Left forelimb (tissue), 1 donor: ENCODE measurements around the gene NR1H3.

Experiments used
- DNase-seq: peaks from one replicate; pipeline ENCODE4 v3.0.0-alpha.2; 2018; ENCODE audit warnings: low spot score

NR1H3 gene

DNA sequence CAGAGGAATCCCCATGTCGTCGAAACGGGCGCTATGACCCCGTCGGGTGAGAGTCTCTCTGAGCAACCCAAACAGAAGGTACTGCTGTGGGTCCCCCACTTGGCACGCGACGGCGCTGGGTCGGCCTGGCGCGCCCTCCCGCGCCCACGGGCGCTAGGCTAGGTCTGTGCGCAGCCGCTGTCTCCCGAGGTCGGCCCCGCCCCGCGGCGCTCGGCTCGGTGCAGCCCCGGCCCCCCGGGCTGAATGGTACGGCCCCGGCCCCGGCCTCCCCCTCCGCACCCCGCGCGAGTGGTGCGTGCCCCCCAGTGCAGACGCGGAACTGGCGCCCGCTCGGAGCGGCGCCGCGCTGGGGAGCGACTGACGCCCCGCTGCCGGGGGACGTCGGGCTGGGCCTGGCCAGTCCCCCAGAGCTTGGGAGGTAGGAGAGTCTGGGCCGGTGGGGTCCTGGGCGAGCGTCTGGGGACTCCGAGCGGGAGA, 12.1 kb downstream of the NR1H3 start, which contains the start of gene MADD:
MADD (plus strand) TSS at position 305 of the 477 bp plus-strand sequence.
- peak; percentile 89 for DNase-seq

DNA sequence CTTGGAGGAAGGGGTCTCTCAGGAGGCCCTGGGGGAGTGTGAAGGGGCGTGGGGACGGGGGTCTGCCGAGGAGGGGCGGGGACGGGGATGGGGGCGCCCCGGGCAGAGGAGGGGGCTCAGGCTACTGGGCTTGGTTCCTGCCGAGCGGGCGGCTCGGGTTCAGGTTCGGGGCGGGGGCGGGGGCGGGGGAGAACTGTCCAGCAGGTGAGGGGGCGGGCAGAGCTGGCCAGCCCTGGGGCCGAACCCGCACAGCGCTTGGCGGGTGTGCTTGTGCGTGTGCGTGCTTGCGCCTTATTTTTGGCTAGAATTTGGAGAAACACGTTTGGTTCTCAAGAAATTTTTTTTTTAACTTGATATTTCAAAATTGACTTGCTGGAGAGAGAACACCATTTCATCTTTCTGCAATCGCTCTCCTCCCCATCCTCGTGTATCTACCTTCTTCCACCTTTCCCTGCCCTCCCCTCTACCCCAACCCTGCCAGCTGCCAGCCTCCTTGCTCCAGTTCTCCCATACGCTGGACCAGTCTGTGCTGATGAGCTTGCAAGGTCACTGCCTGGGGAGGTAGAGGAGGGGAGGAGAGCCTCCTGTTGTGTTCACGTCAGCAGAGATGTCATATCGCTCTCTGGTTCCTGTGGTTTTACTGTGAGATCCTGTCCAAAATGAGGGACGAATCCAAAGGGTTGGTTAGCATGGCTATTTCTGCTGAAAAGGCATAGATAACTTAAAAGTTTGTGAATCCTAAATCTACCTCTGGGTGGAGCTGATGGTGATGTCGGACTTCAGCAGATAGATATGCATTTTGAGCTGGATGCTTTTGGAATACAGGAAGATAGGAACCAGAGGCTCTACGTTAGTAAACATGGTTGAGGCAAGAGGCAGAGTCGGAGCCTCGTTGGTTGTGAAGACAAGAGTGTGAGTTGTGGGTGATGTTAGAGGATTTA, 12.8 kb downstream of the NR1H3 start:
- no peak for DNase-seq

DNA sequence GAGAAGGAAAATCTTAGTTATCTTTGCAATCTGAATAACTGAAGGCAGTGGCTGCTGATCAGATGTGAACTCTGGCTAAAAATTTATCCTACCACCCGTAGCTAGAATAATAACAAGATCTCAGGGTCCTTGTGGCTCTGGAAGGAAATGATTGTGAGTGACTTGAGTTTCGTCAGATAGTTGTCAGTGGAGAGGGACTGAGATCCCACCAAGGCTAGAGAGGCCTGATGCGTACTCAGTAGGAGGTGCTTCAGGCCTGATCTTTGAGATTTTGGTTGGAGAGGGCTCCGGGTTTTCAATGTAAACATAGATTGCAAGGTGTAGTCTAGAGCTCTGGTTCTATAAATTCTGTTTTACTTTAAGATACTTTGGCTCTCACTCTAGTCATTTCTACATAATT, 13.5 kb downstream of the NR1H3 start:
- no peak for DNase-seq

DNA sequence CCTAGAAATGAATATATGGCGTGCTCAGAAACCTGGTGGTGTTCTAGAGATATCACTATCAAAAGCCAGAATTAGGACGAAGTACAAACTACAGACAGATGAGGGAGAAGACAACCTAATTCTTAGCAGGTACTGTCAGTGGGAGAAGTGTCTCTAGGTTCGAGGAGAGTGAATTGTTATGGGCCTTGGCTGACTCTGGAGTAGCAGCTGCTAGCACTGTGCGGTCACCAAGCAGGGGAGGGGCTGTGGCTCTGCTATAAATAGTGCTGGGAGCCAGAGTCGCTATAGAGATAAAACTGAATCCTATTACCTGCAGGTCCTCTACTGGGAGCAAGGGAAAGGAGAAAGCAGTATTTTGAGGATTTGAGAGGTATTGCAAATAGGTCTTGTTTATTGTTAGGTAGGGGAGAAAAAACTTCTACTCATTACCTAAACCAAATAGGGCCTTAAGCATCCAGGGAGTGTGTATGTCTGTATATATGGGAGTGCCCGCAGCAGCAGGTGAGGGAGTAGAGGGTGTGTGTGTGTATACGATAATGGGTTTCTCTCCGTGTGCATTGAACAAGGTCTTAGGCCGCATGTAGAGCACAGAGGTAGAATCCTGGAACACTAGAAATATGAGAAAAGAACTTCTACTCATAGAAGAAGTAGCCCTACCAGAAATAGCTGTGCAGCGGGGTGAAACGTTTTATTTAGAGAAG, 14.3 kb downstream of the NR1H3 start:
- no peak for DNase-seq

DNA sequence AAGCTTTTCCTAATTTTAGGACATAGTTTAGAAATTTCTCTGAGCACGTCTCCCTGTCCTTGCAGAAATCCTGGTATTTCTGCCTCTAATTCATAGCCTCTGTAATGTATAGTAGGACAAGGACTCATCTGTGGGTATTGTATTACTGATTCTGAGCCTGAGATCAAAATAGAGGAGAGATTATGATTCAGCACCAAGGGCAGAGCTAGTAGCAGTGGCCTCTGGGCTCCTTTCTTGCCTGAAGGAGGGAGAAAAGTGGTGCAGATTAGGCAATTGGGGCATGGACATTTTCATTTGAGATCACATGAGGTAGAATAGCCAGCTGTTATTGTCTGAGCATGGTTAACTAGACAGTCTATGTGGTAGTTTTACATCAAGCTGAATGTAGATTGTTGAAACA, 14.9 kb downstream of the NR1H3 start:
- DNase-seq = no peak

DNA sequence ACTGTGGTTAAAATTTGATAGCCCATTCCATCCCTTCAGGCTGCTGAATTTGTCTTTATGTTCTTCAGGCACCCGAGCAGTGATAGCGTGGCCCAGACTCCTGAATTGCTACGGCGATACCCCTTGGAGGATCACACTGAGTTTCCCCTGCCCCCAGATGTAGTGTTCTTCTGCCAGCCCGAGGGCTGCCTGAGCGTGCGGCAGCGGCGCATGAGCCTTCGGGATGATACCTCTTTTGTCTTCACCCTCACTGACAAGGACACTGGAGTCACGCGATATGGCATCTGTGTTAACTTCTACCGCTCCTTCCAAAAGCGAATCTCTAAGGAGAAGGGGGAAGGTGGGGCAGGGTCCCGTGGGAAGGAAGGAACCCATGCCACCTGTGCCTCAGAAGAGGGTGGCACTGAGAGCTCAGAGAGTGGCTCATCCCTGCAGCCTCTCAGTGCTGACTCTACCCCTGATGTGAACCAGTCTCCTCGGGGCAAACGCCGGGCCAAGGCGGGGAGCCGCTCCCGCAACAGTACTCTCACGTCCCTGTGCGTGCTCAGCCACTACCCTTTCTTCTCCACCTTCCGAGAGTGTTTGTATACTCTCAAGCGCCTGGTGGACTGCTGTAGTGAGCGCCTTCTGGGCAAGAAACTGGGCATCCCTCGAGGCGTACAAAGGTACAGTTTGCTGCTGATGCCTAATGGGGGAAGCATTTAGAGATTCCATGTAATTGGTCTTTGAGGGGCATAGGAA, 16.9 kb downstream of the NR1H3 start:
- DNase-seq = peak; percentile 42

DNA sequence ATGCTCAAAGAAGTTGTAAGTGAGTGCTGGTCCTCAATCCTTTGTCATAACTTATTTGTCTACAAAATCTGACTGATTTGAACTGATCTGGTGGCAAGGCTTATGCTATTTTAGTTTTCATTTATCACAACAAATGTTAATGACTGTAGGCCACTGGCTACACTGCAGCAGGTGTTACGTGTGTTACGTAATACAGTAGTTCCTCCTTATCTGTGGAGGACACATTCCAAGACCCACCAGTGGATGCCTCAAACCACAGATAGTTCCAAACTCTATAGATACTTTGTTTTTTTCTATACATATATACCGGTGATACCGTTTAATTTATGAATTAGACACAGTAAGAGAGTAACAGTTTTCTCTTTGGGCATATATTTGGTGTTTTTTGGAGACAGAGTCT, 19.1 kb downstream of the NR1H3 start:
- no peak for DNase-seq

DNA sequence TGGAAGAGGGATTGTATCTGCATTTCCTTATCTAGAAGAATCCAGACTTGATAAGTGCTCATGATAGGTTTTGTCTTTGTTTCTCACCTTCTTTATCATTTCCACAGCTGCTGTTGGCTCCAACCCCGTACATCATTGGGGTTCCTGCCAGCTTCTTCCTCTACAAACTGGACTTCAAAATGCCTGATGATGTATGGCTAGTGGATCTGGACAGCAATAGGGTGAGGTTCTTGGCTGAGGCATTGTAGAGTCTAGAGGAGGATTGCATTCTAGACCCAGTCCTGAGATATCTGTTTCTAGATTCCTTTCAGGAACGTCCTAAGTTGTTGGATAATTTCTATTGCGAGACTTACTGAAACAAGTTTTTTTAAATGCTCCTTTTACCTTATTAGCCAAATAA, 20.3 kb downstream of the NR1H3 start:
- DNase-seq = no peak

DNA sequence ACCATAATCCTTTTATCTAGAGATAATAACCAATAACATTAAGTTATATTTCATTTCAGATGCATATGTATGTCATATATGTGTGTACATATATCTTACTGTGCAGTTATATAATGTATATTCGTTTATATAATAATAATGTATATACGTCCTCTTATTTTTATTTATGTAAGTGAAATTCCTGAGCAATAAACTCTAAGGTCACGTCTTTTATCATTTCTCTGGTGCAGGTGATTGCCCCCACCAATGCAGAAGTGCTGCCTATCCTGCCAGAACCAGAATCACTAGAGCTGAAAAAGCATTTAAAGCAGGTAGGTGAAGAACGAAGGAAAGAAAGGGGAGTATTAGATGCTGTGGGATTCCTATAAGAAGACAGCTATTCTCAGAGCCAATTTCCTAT, 21.0 kb downstream of the NR1H3 start:
- DNase-seq = no peak

DNA sequence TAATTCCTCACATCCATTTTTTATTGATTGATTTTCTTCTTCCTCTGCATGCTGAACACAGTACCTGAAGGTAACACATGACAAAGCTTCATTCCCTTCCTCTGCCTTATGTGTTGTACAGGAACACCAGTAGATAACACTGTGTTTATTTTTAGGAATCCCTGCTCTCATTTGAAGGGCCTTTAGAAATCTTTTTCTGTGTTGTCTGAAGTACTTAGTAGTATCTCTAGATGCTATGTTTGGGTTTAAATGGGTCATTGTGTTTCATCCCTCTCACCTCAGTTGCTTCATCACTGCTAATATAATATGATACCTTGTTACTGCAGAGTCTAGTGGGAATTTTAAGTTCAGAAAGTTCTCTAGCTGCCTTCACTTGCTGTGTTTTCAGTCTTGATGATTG, 22.3 kb downstream of the NR1H3 start:
- DNase-seq = no peak

DNA sequence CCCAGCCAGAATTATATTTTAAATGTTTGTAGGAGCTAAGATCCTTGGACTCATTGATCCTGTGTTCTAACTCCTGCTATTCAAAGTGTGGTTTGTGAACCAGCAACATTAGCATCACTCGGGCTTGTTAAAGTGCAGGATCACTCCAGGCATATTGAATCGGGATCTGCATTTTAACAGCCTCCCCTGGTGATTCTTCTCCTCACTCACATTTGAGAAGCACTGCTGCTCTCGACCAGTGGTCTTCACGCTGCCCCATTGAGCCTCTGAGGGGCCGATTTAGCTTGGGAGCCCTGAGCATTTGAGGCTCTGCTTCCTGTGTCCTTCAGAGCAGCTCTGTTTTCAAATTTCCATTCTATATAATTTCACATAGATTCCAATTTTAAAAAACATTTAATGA, 23.1 kb downstream of the NR1H3 start:
- DNase-seq = peak; percentile 8

DNA sequence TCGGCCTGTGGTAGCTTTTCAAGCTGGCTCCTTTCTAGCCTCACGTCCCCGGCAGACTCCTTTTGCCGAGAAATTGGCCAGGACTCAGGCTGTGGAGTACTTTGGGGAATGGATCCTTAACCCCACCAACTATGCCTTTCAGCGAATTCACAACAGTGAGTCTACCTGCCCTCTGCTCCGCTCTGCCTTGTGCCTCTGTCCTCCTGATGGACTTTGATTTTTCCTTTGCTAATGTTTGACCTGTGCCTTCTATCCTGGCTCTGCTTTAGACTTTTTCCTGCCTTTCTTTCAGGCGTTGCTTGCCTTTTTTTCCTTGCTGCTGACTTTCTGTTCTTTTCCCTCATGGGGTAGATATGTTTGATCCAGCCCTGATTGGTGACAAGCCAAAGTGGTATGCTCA, 24.7 kb downstream of the NR1H3 start:
- peak; percentile 8 for DNase-seq

DNA sequence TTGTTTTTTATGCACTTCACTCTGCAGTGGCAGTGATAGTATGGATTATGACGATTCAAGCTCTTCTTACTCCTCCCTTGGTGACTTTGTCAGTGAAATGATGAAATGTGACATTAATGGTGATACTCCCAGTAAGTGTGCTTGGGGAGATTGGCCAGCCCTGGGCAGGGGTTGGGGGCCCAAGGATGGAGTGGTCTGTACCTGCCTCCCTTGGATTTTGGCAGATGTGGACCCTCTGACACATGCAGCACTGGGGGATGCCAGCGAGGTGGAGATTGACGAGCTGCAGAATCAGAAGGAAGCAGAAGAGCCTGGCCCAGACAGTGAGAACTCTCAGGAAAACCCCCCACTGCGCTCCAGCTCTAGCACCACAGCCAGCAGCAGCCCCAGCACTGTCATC, 26.4 kb downstream of the NR1H3 start:
- DNase-seq = peak; percentile 33

DNA sequence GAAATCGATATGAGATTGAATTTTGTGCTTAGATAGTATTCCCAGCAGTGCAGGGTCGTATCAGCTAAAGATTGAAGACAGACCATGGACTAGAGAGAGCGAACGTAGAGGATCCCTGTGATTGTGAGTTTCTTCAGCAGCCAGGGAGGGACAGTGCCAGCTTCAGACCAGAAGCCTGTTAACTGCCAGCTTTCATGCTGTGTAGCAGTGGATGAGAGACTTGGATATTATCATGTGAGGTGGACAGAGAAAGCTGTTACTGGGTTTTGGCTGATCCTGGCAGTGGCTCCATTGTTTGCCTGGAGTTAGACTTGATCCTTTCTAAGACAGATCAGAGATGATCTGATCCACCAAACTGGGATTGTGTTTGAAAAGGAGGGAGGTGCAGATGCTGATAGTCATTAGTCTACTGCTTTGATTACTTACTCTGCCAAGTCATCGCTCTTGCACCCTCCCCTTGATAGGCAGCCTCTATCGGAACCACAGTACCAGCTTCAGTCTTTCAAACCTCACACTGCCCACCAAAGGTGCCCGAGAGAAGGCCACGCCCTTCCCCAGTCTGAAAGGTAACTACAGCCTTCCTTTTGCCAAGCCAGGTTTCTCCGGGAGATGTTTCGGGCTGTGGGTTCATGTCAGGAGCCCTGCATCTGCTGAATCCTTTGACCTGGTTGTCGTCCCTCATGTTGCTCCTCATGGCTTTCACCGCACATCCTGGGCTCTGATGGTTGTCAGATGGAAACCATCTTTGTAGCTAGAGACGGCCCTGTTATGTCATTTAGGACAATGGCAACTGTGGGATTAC, 28.4 kb downstream of the NR1H3 start:
- peak; percentile 34 for DNase-seq

DNA sequence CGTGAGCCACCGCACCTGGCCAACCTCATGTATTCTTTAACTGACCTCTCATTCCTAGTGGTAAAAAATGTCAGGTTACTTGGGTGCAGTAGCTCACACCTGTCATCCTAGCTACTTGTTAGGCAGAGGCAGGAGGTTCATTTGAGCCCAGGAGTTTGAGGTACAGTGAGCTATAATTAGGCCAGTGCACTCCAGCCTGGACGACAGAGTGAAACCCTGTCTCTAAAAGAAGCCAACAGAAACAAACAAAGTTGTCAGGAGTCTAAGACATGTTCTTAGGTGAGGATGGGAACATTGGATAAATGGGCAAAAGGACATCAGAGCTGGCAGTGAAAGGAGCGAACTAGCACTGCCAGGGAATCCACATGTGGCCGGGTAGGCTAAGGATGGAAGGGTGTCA, 30.3 kb downstream of the NR1H3 start:
- DNase-seq = no peak

DNA sequence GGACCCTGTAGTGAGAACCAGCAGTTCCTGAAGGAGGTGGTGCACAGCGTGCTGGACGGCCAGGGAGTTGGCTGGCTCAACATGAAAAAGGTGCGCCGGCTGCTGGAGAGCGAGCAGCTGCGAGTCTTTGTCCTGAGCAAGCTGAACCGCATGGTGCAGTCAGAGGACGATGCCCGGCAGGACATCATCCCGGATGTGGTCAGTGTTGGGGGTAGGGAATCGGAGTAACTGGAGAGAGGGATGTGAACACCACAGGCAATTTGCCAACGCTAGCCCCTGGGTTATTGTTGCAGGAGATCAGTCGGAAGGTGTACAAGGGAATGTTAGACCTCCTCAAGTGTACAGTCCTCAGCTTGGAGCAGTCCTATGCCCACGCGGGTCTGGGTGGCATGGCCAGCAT, 32.1 kb downstream of the NR1H3 start:
- DNase-seq = no peak

DNA sequence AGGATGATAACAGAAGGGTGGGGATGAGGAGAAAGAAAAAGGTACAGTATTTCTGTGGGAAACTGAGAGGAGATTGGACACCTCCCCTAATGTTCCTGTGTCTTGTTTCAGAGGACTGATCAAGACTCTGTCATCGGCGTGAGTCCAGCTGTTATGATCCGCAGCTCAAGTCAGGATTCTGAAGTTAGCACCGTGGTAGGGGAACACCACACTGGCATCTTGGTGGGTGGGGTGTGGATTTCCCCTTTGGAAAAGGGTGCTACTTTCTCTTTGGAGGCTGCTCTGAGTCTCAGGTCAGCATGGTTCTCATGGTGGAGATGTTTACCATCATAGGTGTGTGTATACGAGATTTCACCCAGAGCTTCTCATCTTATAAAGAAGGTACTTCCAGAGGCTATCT, 37.6 kb downstream of the NR1H3 start:
- no peak for DNase-seq

DNA sequence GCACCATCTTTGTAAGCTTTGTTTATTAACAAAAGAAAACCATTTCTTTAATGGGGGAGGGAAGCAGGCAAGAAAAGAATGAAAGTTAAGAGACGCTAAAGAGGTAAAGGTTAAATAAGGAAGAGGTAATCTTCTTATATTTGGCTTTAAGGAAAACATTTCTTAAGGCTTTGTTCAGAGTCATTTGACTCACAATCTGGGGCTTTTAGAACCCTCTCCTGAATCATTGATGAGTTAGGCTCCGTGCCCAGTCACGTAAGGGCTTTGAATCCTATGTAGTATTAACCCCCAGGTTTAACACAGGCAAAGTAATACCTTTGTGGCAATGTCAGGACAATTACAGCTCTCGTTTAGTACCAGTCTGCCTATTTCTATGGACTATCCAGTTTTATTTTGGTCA, 38.2 kb downstream of the NR1H3 start:
- DNase-seq = no peak

DNA sequence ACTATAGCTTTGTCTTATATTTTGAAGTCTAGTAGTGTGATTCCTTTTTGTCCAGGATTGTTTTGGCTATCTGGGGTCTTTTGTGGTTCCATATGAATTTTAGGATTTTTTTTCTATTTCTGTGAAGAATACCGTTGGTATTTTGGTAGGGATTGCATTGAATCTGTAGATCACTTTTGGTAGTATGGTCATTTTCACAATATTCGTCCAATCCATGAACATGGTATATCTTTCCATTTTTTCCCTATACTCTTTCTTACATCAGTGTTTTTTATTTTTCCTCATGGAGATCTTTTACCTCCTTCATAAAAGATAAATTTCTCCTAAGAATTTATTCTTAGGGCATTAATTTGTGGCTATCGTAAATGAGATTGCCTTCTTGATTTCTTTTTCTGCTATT, 41.3 kb downstream of the NR1H3 start:
- DNase-seq = no peak

DNA sequence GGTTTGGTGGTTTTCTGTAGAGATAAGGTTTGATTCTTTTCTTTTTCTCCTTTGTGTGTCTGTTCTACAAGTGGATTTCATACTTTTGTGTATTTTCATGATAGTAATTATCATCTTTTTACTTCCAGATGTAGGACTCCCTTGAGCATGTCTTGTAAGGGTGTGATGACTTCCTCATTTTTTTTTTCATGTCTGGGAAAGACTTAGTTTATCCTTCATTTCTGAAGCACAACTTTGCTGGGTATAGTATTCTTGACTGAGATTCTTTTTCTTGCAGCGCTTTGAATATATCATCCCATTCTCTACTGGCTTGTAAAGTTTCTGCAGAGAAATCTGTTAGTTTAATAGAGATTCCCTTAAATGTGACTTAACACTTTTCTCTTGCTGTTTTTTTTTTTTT, 45.1 kb downstream of the NR1H3 start:
- no peak for DNase-seq

DNA sequence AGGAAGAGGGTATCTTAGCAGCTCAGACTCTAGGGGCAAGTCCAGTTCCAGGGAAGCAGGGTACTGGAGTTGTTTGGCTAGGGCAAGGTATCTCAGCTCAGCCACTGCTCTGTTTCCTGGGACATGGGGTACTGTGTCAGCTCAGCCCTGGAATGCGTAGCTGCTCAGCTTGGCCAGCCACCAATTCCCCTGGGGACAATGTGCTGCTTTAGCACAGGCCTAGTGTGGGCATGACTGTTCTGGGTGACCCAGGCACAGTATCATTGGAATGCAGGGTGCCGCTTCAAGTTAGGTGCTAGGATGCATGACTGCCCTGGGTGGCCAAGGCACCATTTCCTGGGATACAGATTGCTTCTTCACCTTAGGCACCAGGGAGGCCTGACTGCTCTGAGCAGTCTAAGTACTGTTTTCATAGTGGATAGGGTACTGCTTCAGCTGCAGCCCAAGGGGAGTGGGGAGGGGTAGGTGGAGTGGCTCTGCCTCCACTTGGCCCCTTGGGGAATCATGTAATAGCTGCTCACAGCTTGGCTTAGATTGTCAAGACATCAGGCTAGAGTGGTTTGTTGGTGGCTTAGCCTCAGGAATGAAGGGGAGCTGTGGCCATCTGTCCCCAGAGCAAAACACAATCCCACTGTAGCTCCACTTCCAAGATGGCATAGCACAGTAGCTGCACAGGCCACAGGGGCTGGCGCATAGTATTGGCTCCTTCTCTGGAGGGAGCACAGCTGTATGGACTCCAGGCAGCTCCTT, 48.1 kb downstream of the NR1H3 start:
- DNase-seq = peak; percentile 30
